ENCODE results near the gene FGFRL1.

FGFRL1 gene

GRCh38 chr4:1023895-1024740 is 12.7 kb downstream of the FGFRL1 start:
- DNase-seq = no peak

GRCh38 chr4:1024882-1025545 is 13.6 kb downstream of the FGFRL1 start:
- no peak for DNase-seq

- DNase-seq = peak in 2 of 5 donors; percentile 19 to 21
Measured at GRCh38 chr4:1026115-1026514, 14.7 kb downstream of the FGFRL1 start.

- DNase-seq = no peak
Measured at GRCh38 chr4:1027219-1027914, 15.9 kb downstream of the FGFRL1 start.

- DNase-seq = no peak
Measured at GRCh38 chr4:1027915-1028238, 16.5 kb downstream of the FGFRL1 start.

GRCh38 chr4:1028574-1029220 is 17.3 kb downstream of the FGFRL1 start:
- no peak for DNase-seq

DNA sequence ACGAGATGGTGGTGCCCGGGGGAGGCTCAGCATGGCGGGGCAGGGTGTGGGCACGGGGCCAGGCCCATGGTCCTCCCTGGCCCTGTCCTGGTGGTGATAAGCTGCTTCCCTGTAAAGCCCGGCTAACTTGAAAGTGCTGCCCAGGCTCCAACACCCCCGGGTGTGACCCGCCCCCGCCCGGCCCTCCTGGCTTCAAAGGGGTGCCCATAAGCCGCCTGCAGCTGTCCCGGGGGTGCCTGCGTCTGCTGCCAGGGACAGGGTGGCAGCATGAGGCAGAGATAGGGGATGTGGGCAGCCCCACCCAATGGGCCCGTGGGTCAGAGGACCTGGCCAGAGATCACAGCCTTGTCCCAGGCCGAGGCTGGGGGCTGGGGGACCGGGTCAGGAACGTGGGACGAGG is 18.1 kb downstream of the FGFRL1 start:
- DNase-seq = no peak

DNA sequence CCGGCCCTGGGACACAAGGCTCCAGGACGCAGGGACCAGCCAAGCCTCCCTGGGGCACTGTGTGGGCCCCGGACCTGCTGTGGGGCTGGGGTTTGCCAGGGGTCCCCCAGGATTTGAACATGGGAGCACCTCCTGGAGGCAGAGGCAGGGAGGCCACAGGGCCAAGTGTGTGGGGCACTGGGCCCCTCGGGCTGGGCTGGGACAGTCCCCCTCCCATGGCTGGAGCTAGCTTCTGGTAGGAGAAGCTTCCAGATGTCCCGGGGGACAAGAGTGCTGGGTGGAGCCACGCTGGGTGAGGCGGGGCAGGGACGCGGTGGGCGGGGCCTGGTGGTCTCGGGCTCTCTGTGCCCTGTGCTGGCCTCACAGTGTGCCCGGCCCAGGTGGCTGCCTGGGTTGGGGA is 18.6 kb downstream of the FGFRL1 start:
- no peak for DNase-seq

DNA sequence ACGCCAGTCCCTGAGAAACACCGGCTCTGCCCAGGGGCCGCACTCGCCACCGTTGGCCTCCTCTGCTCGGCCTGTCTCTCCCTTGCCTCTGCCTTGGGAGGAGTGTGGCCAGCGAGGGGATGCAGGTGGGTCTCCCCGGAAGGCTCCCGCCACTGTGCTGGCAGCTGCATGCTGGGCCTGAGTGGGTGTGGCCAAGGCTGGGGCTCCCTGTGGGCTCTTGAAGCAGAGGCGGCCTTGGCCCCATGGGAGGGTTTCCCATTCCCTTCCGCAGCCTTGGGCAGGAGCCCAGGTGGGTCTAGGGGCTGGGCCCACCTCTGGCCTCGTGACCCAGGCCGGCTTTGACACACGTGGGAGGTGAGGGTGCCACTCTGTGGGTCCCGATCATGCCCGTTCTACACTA is 19.1 kb downstream of the FGFRL1 start:
- DNase-seq = no peak

- DNase-seq = no peak
Measured at GRCh38 chr4:1031346-1031745, 19.9 kb downstream of the FGFRL1 start.

DNA sequence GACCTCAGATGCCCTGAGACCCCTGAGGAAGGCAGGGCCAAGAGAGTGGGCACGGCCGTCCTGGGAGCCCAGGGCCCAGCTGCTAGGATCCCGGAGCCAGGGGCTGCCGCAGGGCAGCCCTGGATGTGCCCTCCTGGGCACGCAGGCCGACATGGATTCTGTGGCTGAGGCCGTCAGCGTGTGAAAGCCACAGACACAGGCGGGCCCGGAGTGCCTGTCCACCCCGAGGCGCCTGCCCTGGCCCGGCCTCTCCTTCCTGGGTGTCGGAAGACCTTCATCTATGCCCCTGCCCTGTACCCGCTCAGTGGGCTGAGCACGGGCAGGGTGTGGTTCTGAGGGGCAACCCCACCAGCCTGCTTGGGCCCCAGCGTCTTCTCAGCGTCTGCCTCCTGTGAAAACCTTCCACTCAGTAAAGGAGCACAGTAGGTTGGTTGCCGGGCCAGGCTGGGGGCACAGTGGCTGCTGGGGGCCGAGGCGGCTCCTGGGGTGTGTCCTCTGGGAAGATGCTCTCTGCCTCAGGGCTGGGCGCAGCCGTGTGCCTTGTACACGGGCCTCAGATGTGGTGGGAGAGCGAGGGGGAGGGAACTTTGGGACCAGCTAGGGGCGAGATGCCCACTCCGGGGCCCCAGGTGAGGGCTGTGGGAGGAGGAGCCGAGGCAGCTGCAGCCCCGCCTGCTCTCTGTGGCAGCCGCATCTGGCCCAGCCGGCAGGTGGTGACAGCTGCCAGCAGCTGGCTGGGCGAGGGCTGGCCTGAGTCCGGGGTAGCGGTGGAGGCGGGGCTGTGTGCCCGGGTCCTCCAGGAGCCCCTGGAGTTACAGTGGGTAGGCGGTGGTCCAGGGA is 20.8 kb downstream of the FGFRL1 start:
- DNase-seq = no peak

GRCh38 chr4:1032861-1033260 is 21.4 kb downstream of the FGFRL1 start:
- no peak for DNase-seq

DNA sequence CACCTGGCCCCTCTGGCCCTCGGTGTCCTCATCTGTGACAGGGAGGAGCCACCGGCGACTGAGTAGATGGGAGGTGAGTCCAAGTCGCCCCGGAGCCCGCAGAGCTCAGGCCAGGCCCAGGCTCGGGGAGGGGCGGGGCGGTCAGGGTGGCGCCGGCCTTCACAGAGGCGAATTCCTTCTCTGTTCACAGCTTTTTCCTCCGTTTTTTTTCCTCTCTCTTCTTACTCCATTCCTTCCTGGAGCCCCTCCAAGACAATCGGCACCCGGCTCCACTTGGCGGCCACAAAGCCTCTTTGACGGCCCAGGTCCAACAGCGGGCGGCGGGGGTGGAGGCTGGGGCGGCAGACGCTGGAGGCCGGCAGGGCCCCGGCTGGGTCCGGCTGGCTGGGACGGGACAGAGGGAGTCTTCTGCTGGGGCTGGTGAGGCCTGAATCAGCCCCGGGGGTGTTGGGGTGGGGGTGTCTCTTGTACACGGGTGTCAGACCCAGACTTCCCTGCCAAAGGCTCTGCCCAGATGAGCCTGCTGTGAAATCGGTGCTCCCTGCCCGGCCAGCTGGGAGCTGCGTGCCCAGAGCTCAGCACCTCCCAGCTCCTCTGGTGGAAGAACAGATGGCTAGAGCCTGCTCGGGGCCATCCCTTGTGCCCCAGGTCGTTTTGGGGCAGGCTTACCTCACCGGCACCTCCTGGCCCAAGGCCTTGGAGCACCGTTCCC is 22.6 kb downstream of the FGFRL1 start:
- DNase-seq = no peak

GRCh38 chr4:1035510-1035909 is 24.1 kb downstream of the FGFRL1 start:
- no peak for DNase-seq

- no peak for DNase-seq
Measured at GRCh38 chr4:1036095-1036494, 24.7 kb downstream of the FGFRL1 start.

GRCh38 chr4:1036976-1037810 is 25.8 kb downstream of the FGFRL1 start:
- no peak for DNase-seq

GRCh38 chr4:1038948-1039492 is 27.6 kb downstream of the FGFRL1 start:
- DNase-seq = no peak

DNA sequence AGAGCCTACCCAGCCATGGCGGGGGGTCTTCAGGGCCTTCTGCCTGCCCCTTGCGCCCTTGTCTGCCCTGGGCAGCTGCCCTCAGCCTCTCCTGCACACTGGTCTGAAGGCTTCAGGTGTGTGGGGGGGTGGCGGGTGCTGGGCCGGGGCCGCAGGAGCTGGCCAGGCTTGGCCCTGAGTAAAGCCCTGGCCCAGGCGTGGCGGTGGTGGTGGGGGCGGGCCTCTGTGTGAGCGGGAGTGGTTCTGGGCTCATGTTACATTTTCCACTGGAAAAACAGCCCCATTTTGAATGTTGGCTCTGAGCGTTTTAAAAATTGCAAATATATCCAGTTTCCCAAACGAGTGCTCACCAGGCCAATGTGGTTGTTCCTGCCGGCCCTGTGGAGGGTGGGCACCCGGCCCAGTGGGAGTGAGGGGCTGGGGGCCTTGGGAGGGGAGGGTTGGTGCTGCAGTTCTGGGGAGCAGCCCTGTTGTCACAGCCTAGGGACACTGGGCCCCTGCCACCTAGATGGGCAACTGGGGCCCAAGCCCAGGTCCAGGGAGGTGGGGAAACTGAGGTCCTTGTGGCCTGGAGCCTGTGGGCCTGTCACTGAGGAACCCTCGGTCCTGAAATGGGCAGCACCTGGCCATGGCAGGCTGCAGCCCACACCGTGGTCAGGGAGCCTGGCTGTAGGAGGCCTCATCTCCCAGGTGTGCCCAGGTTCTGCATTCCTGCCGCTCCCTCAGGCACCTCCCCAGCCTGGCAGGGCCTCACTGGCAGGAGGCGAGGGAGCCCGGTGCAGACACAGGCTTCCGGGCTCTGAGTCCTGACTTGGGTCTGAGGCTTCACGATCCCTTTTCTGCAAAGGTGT is 28.3 kb downstream of the FGFRL1 start:
- DNase-seq = no peak

- DNase-seq = no peak
Measured at GRCh38 chr4:1040344-1041146, 29.1 kb downstream of the FGFRL1 start.

All from T-helper 1 cell (primary cell).